Measurements from ENCODE around the gene GRID1.

The GRID1 gene

GRCh38 chr10:86155054-86155921 lies 211.3 kb downstream of the GRID1 start:
- no peak for DNase-seq

GRCh38 chr10:86153751-86154150 lies 212.8 kb downstream of the GRID1 start:
- DNase-seq = no peak
- TF ChIP-seq POLR2A (IDR thresholded peaks at IDR 0.05; ENCODE audit: low read length) (no peak), GATA1 (IDR thresholded peaks at IDR 0.05; ENCODE audit: low read depth, low read length) (no peak)

More at GRCh38 chr10:86155054-86155921, 211.3 kb downstream of the GRID1 start:
- no peak for TF ChIP-seq GATA1 (IDR thresholded peaks at IDR 0.05; ENCODE audit: low read depth, low read length)
- TF ChIP-seq POLR2A (IDR thresholded peaks at IDR 0.05; ENCODE audit: low read length) = no peak

- no peak for TF ChIP-seq GATA1 (IDR thresholded peaks at IDR 0.05; ENCODE audit: low read depth, low read length)
- TF ChIP-seq POLR2A (IDR thresholded peaks at IDR 0.05; ENCODE audit: low read length) = no peak
- DNase-seq = no peak
These were observed 213.7 kb downstream of the GRID1 start for GRCh38 chr10:86152911-86153310.

- TF ChIP-seq GATA1 (IDR thresholded peaks at IDR 0.05; ENCODE audit: low read depth, low read length) (no peak), POLR2A (IDR thresholded peaks at IDR 0.05; ENCODE audit: low read length) (no peak)
- no peak for DNase-seq
These were observed 214.2 kb downstream of the GRID1 start for GRCh38 chr10:86152354-86152753.

GRCh38 chr10:86151613-86152012 lies 215.0 kb downstream of the GRID1 start:
- DNase-seq = no peak
- no peak for TF ChIP-seq GATA1 (IDR thresholded peaks at IDR 0.05; ENCODE audit: low read depth, low read length)
- no peak for TF ChIP-seq POLR2A (IDR thresholded peaks at IDR 0.05; ENCODE audit: low read length)

GRCh38 chr10:86149257-86149656 lies 217.3 kb downstream of the GRID1 start:
- TF ChIP-seq POLR2A (IDR thresholded peaks at IDR 0.05; ENCODE audit: low read length) (no peak), GATA1 (IDR thresholded peaks at IDR 0.05; ENCODE audit: low read depth, low read length) (no peak)
- DNase-seq = no peak

- DNase-seq = no peak
- TF ChIP-seq POLR2A (IDR thresholded peaks at IDR 0.05; ENCODE audit: low read length) (no peak), GATA1 (IDR thresholded peaks at IDR 0.05; ENCODE audit: low read depth, low read length) (no peak)
These were observed 218.5 kb downstream of the GRID1 start for GRCh38 chr10:86148117-86148516.

GRCh38 chr10:86144301-86144700 lies 222.3 kb downstream of the GRID1 start:
- no peak for DNase-seq
- TF ChIP-seq GATA1 (IDR thresholded peaks at IDR 0.05; ENCODE audit: low read depth, low read length) (no peak), POLR2A (IDR thresholded peaks at IDR 0.05; ENCODE audit: low read length) (no peak)

GRCh38 chr10:86141896-86142295 lies 224.7 kb downstream of the GRID1 start:
- no peak for DNase-seq
- TF ChIP-seq GATA1 (IDR thresholded peaks at IDR 0.05; ENCODE audit: low read depth, low read length) (no peak), POLR2A (IDR thresholded peaks at IDR 0.05; ENCODE audit: low read length) (no peak)

- peak; percentile 21 to 40 for DNase-seq
- no peak for TF ChIP-seq POLR2A (IDR thresholded peaks at IDR 0.05; ENCODE audit: low read length)
- no peak for TF ChIP-seq GATA1 (IDR thresholded peaks at IDR 0.05; ENCODE audit: low read depth, low read length)
These were observed 227.4 kb downstream of the GRID1 start for GRCh38 chr10:86139066-86139657.

GRCh38 chr10:86138551-86139065 lies 228.0 kb downstream of the GRID1 start:
- DNase-seq = no peak
- TF ChIP-seq POLR2A (IDR thresholded peaks at IDR 0.05; ENCODE audit: low read length) (no peak), GATA1 (IDR thresholded peaks at IDR 0.05; ENCODE audit: low read depth, low read length) (no peak)

- TF ChIP-seq GATA1 (IDR thresholded peaks at IDR 0.05; ENCODE audit: low read depth, low read length) = no peak
- no peak for TF ChIP-seq POLR2A (IDR thresholded peaks at IDR 0.05; ENCODE audit: low read length)
- no peak for DNase-seq
These were observed 229.0 kb downstream of the GRID1 start for GRCh38 chr10:86137561-86137960.

GRCh38 chr10:86136934-86137333 lies 229.7 kb downstream of the GRID1 start:
- TF ChIP-seq POLR2A (IDR thresholded peaks at IDR 0.05; ENCODE audit: low read length) = no peak
- TF ChIP-seq GATA1 (IDR thresholded peaks at IDR 0.05; ENCODE audit: low read depth, low read length) = no peak
- no peak for DNase-seq

- no peak for DNase-seq
- TF ChIP-seq POLR2A (IDR thresholded peaks at IDR 0.05; ENCODE audit: low read length) = no peak
- TF ChIP-seq GATA1 (IDR thresholded peaks at IDR 0.05; ENCODE audit: low read depth, low read length) = no peak
These were observed 231.4 kb downstream of the GRID1 start for GRCh38 chr10:86135191-86135590.

Data from erythroblast (primary cell).